Measurements from ENCODE around the gene FAM167B.

Gene FAM167B

GRCh38 chr1:32216566-32216965, 30.5 kb upstream of the FAM167B start:
- TF ChIP-seq, protein P1, sequence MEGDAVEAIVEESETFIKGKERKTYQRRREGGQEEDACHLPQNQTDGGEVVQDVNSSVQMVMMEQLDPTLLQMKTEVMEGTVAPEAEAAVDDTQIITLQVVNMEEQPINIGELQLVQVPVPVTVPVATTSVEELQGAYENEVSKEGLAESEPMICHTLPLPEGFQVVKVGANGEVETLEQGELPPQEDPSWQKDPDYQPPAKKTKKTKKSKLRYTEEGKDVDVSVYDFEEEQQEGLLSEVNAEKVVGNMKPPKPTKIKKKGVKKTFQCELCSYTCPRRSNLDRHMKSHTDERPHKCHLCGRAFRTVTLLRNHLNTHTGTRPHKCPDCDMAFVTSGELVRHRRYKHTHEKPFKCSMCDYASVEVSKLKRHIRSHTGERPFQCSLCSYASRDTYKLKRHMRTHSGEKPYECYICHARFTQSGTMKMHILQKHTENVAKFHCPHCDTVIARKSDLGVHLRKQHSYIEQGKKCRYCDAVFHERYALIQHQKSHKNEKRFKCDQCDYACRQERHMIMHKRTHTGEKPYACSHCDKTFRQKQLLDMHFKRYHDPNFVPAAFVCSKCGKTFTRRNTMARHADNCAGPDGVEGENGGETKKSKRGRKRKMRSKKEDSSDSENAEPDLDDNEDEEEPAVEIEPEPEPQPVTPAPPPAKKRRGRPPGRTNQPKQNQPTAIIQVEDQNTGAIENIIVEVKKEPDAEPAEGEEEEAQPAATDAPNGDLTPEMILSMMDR (conservative IDR thresholded peaks at IDR 0.05): no peak
- peak overlapping the region; percentile 89 for H3K27ac ChIP-seq

DNA sequence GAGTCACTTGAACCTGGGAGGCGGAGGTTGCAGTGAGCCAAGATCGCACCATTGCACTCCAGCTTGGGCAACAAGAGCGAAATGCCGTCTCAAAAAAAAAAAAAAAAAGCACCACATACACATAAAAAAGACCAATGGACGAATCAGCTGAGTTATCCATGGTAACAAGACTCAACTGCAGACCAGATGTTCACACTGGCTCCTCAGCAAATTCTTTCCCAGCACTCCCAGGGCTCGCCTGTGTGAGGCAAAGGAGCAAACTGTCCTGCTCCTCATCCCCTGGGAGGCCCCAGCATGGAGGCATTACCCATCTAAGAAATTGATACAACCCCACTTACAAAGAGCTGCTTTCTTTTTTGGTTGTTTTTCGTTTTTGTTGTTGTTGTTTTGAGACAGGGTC, 28.0 kb upstream of the FAM167B start:
- TF ChIP-seq, protein P1 (conservative IDR thresholded peaks at IDR 0.05): no peak
- H3K27ac ChIP-seq: no peak overlapping the region

DNA sequence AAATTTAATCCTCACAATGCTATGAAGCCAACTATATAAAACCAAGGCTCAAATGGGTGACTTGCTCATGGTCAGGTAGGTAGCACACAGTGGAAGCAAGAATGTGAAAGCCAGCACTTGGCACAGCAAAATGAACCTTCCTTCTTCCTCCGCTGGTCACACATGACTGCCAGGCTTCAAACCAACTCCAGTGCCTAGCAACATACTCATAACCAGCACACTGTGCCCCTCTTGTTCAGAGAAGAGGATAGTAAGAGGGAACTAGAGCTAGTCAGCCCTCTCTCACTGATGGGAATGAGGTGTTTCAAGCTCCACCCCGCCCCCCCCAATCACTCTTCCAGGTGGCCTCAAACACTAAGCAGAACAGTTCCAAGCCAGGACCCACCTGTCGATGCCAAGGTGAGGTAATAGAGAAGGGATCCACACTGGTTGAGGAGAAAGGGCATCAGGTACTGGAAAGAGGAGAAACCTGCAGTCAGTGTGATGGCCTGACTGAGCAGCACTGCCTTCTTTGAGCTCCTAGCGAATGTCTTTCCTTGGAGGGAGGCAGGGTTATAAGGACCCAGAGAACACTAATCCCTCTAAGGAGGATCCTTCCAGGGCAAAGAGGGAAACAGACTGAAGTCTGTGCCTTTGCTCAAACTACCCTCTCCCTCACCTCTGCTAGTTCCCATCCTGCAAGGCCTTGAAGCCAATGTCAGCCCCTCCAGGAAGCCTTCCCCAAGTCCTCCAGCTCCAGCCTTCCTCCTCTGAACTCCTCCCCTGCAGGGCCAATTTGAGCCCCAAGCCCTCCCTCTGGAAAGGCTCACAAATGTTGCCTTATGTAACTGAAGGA, 26.1 kb upstream of the FAM167B start:
- TF ChIP-seq, protein P1 (conservative IDR thresholded peaks at IDR 0.05): no peak
- H3K27ac ChIP-seq: peak overlapping the region; percentile 77; the same call in 1 of the 2 replicates

- H3K27ac ChIP-seq: peak overlapping the region; percentile 77; the same call in 1 of the 2 replicates
- TF ChIP-seq, protein P1 (conservative IDR thresholded peaks at IDR 0.05): no peak
Observed at GRCh38 chr1:32221581-32221979, 25.4 kb upstream of the FAM167B start.

DNA sequence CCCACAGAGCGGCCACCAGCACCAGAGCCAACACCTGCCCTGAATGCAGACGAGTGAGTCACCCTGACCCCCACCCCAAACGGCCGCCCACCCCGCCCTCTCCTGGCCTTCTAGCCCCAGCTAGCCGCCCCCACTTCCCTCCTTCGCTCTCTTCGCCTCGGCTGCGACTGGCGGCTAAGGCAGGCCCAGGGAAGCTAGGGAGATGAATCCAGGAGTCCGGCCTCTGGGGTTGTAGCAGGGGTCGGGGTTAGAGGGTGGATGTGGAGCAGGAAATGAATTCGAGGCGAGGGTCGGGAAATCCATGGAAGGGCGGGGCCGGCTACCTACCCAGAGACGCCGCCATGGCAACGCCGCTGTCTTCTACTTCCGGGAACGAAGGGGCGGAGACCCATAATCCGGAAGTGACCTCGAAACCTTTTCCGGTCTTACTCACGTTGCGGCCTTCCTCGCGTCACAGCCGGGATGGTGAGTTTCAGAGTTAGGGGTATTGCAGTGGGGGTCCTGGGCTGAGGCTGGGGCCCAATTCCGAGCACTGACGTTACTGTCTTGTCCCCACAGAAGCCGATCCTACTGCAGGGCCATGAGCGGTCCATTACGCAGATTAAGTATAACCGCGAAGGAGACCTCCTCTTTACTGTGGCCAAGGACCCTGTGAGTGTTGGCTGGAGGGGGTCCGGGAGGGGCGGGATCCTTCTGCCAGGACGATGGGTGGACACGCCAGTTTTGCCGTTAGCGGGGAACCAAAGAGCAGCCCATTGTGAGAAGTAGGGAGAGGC, 24.9 kb upstream of the FAM167B start, which contains the start of the genes EIF3I and TMEM234:
Gene EIF3I (plus strand): TSS at position 428 of the 776 bp plus-strand sequence. CDS start 35 bp downstream, at position 463.
Gene TMEM234 (minus strand): TSS at position 374 of the 776 bp plus-strand sequence. CDS start 31 bp downstream, at position 343.
- TF ChIP-seq, protein P1 (conservative IDR thresholded peaks at IDR 0.05): no peak
- peak within 1 kb of the TSS; percentile 77 for H3K27ac ChIP-seq

DNA sequence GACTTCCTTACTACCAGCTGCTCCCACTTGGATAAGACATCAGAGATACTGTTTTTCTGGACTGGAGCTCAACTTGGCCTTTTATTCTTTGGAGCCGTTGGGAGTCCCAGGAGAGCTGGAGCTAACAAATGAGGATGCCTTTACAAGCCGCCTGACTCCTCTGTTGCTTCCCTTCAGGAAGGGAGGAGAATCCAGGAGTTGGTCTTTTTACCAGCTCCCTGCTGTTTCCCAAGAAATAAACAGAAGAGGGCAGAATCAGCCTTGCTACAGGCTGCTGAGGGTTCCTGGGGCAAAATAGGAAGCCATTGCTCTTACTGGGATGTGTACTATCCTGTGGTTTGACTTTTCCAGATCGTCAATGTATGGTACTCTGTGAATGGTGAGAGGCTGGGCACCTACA, 23.3 kb upstream of the FAM167B start:
- TF ChIP-seq, protein P1 (conservative IDR thresholded peaks at IDR 0.05): no peak

GRCh38 chr1:32224285-32224684, 22.7 kb upstream of the FAM167B start:
- peak overlapping the region; percentile 77 for H3K27ac ChIP-seq
- TF ChIP-seq, protein P1 (conservative IDR thresholded peaks at IDR 0.05): no peak

More for the DNA sequence above, 23.3 kb upstream of the FAM167B start:
- H3K27ac ChIP-seq: peak overlapping the region; percentile 77
